Measurements from ENCODE around the gene PLA2G15.

Gene PLA2G15, protein sequence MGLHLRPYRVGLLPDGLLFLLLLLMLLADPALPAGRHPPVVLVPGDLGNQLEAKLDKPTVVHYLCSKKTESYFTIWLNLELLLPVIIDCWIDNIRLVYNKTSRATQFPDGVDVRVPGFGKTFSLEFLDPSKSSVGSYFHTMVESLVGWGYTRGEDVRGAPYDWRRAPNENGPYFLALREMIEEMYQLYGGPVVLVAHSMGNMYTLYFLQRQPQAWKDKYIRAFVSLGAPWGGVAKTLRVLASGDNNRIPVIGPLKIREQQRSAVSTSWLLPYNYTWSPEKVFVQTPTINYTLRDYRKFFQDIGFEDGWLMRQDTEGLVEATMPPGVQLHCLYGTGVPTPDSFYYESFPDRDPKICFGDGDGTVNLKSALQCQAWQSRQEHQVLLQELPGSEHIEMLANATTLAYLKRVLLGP

DNA sequence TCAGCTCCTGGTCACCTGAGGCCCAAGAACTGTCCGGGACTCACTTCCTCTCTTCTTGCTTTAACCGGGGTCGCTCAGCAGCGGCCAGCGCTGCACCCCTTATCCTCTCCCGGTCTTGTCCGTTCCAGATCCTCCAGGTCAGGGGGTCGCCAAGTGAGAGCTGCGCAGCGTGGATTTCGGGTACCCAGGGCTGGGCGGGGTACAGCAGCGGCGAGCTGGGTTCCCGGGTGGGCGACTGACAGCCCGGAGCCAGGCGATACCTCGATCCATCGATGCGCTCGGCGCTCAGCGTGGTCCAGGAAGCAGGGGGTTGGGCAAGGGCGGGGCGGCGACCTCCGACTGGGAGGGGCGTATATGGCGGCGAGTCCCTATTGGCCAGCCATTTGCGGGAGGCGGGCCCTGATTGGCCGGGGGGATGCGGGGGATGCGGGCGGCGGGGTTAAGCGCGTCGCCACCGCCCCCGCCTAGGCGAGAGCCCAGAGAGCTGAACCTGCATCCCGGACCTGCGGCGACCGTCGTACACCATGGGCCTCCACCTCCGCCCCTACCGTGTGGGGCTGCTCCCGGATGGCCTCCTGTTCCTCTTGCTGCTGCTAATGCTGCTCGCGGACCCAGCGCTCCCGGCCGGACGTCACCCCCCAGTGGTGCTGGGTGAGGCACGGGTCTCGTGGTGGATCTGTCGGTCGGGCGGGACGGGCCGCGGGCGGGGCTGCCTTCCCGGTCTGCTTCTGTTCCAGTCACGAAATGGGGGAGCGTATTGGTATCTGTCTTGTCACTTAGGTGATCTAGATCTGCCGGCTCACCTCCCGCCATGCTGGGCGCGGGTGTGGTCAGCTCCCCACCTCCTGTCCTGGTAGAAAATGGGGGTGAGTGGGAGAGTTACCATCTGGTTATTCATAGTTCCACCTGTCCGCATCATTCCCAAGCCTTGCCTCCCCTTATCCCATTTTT lies at the start of gene PLA2G15:
Gene PLA2G15, plus strand, starts transcription at position 471 of the 951 bp plus-strand sequence. Its CDS starts 54 bp downstream, at position 525.
- DNase-seq (ENCODE audit: low spot score): peak; percentile 94

DNA sequence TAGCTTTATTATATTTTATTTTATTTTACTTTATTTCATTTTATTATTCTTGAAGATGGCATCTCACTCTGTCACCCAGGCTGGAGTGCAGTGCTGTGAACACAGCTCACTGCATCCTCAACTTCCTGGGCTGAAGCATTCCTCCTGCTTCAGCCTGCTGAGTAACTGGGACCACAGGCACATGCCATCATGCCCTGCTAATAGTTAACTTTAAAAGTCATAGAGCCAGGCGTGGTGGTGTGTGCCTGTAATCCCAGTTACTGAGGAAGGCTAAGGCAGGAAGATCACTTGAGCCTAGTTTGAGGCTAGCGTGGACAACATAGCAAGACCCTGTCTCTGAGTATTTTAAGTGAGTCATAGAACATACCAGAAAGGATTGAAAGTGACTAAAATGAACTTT lies 47.9 kb upstream of the PLA2G15 start:
- DNase-seq (ENCODE audit: low spot score): no peak

DNA sequence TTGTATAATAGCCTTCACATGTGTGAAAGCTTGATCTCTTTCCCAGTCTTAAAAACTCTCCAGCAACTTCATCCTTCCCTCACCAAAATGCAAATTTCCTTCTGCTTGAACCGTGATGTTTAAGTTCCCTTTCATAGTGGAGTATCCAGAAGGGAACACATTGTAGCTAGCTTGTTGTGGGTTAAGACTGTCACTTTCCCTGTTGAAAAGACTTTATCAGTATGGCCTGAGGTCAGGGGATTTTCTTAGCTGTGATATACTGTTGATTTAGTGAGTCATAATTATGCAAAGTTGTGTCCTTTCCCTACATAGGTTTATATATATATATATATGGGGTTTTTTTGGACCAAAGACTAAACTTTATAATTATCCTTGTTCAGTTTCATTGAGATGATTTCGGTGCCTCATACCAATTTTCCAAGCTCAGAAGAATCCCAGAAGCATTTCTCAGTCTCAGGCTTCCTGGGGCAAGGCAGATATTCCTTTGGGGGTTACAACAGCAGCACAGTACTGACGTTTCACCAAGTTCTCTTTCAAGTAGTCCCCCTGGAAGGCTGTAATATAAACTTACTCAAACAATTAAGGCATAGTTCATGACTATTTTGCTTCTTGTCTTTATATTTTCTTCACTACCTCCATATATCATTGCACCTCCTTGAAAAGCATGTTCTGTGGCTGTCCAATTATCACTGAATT lies 44.9 kb upstream of the PLA2G15 start:
- DNase-seq (ENCODE audit: low spot score): no peak

DNA sequence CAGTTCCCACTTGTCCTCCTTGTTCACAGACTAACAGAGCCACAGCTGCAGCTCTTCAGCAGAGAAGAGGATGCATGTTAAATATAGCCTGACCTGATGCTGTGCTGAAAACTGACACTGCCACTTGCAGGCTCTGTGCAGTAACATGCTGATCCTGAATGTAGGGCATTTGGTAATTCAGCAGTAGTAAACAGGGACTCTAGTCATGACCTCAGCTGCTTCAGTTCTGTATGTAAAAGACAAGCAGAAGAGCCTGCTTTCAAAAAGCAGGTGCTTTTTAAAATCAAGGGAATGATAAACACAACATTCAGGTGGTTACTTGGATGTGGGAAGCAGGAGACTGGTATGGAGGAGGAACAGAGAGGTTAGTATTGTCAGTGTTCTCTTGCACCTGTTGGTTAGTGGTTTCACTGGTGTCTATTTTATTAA lies 43.1 kb upstream of the PLA2G15 start:
- no peak for DNase-seq (ENCODE audit: low spot score)

GRCh38 chr16:68206245-68206644 lies 38.9 kb upstream of the PLA2G15 start:
- no peak for DNase-seq (ENCODE audit: low spot score)

DNA sequence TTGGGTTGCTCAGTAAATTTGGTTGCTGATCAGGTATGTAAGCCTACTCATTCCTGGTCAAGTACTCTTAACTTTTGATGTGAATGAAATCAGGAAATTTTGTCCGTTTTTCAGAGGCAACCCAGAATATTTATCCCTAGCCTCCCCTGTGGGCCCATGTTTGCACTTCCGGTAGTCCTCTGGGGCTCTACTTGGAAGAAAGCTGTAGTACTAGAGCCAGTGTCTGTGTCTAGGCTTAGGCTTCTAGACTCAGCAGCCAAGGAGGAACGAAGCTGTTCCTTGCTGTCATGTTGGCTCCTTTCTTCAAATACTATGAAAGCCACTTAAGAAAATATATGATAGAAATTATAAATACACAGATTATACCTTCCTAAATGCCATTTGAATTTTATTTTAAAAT lies 30.4 kb upstream of the PLA2G15 start:
- no peak for DNase-seq (ENCODE audit: low spot score)

DNA sequence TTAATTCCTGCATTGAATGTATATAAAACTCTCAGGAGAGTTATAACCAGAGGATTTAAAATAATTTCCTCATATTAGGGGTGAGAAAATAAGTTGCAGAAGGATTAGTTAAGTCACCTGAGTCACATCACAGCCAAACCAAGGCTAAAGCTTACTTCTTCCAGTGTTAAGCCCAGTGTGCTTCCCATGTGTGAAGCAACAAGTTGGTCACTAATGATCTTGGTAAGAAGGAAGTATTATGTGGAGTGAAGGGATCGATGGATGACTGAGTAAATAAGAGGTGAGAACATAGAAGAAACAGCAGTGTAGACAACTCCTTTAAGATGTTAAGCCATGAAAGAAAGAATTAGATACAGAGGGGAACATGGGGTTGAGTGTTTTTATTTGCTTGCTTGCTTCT lies 29.9 kb upstream of the PLA2G15 start:
- DNase-seq (ENCODE audit: low spot score): no peak

DNA sequence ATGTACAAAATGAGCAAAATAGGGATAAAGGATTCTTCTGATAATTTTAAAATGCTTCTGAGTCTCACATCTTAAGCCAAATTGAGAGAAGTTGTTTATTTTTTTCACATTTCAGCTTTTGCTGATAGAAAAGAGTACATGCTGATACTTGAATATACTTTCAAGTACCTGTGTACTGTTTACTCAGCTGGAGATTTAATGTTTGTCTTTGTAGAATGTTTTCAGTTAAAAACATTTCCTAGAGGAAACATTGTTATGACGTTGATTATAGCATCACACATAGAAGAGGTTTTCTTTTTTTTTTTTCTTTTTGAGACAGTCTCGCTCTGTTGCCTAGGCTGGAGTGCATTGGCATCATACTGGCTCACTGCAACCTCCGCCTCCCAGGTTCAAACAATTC lies 28.9 kb upstream of the PLA2G15 start:
- DNase-seq (ENCODE audit: low spot score): no peak

DNA sequence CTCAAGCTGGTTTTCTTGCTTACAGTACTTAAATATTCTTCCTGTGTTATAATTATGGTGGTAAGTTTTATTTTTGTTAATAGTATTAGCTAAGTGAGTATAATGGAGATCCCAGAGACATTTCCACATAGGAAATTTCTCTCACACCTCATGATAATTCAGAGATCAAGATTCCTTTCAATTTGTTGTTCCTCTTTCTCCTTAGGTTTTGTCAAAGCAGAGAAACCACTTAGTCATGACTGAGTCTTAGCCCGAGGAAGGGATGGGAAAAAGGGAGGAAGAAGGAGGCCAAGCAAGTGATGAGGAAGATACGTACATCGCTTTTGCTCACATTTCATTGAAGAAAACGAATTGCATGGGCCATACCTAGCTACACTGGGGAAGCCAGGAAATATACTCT lies 27.7 kb upstream of the PLA2G15 start:
- no peak for DNase-seq (ENCODE audit: low spot score)

- DNase-seq (ENCODE audit: low spot score): no peak
Measured at GRCh38 chr16:68219725-68220351, 25.3 kb upstream of the PLA2G15 start.

DNA sequence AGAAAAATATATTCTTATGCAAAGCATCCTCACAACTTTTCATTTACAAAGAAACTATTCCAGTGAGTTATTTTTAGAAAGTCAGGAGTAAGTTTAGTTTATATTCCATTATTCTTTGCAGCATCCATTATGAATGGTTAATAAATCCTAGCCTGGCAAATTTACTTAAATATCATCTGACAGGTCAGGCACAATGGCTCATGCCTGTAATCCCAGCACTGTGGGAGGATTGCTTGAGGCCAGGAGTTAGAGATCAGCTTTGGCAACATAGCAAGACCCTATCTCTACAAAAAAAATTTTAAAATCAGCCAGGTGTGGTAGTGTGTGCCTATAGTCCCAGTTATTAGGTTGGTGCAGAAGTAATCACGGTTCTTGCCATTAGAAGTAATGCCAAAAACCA lies 22.1 kb upstream of the PLA2G15 start:
- no peak for DNase-seq (ENCODE audit: low spot score)

DNA sequence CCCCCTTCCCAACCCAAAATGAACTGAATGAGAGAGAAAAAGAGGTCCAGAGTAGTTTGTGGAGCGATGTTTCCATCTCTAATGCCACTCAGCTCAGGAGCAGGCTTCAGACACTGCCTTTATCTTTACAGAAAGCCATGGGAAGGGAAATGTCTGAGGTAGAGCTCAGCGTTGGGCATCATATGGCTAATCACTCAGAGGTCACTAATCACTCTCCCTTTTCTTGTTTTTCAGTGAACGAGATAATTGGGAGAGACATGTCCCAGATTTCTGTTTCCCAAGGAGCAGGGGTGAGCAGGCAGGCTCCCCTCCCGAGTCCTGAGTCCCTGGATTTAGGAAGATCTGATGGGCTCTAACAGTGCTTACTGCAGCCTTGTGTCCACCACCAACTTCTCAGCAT lies 19.1 kb upstream of the PLA2G15 start:
- DNase-seq (ENCODE audit: low spot score): no peak

- DNase-seq (ENCODE audit: low spot score): no peak
Measured at GRCh38 chr16:68227183-68227793, 17.9 kb upstream of the PLA2G15 start.

GRCh38 chr16:68227850-68228553 lies 17.2 kb upstream of the PLA2G15 start:
- DNase-seq (ENCODE audit: low spot score): no peak

- DNase-seq (ENCODE audit: low spot score): no peak
Measured at GRCh38 chr16:68228652-68229051, 16.5 kb upstream of the PLA2G15 start.

- DNase-seq (ENCODE audit: low spot score): peak; percentile 37
Measured at GRCh38 chr16:68229431-68230175, 15.6 kb upstream of the PLA2G15 start.

DNA sequence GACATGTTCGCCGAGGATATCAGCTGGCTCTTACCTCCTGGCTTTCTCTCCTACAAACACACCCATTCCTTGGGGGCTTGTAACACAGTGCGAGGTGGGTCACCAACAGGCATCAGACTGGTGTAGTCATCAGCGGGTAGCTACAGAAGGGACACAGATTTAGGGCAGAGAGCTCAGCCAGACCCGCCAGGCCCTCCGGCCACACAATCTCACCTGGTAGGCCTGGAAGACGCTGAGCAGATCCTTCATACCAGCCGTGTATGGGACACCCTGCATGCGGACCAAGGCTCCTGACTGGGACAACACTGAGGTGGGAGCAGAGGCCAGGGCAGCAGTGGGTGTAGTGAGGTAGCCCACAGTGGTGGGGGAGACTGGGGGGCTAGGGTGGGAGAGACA lies 15.0 kb upstream of the PLA2G15 start:
- DNase-seq (ENCODE audit: low spot score): no peak

GRCh38 chr16:68230956-68231355 lies 14.2 kb upstream of the PLA2G15 start:
- no peak for DNase-seq (ENCODE audit: low spot score)

DNA sequence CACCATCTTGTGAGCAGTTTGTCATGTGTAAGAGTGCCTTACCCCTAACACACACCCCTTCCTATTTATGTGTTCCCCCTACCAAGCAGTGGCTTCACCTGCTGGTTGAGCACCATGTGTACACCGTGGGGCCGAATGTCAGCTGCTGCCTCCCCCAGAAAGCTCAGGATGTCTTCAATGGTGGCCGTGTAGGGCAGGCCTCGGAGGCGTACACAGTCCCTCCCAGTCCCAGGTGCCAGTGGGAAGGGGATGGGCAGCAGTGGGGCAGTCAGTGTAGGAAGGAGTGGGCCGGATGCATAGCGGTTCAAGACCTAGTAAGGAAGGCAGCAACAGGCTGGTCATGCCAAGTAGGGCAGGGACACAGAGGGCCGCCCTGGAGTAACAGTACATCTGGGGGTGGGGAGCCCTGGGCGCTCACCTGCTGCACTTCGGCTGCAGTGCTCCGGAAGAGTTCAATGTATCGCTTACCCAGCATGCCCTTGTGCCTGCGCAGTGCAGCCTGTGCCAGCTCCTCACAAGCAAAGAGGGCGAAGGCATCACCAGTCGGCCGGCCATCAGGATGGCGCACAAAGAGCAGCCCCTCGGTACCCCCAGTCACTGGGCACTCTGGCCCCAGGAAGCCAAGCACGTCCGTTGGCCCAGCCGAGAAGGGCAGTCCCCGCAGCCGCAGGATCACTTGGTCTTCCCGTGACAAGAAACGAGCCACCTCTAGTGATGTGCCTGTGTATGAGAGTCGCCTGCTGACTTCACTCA lies 13.6 kb upstream of the PLA2G15 start:
- DNase-seq (ENCODE audit: low spot score): no peak

Data from CD4-positive, alpha-beta T cell treated with Interleukin-6 at 100 ng/mL for 8 hours (primary cell).